HL-60 (cell line): ENCODE measurements around the gene ITGA4.

Experiments used
- DNase-seq, 2 experiments: peaks; one replicate each; pipeline ENCODE4 v3.0.0-alpha.2; 2010 to 2020; ENCODE audit warnings: low read depth in 1 of 2, low spot score in 1 of 2
- H3K27ac ChIP-seq: fragments of 250-450 bp; sonication (Bioruptor Pico); replicated peaks from 2 replicates; pipeline ENCODE4 v1.5.1; 2020; ENCODE audit warnings: mild to moderate bottlenecking, moderate library complexity
- H3K27me3 ChIP-seq: fragments of 250-450 bp; sonication (Bioruptor Pico); 2 replicates; pipeline ENCODE4 v1.5.1; 2021; ENCODE audit warnings: mild to moderate bottlenecking, moderate library complexity; ENCODE audit not compliant: insufficient read depth, poor library complexity, severe bottlenecking
- H3K4me3 ChIP-seq: replicated peaks from 2 replicates; pipeline ENCODE4 v1.5.1; 2011; ENCODE audit warnings: mild to moderate bottlenecking, control low read depth, low read length; ENCODE audit not compliant: insufficient read depth
- GABPA ChIP-seq: IDR thresholded peaks from 2 replicates; pipeline ENCODE4 v1.6.1; 2012; ENCODE audit warnings: low read depth
- POLR2AphosphoS5 ChIP-seq: IDR thresholded peaks from 2 replicates; pipeline ENCODE4 v1.6.1; 2012; ENCODE audit warnings: low read depth
- SPI1 ChIP-seq: IDR thresholded peaks from 2 replicates; pipeline ENCODE4 v1.6.1; 2012; ENCODE audit warnings: low read depth, mild to moderate bottlenecking, borderline replicate concordance
- TF ChIP-seq, protein P1 (sequence below): IDR thresholded peaks from one replicate; pipeline ENCODE4 v1.5.1; 2011; ENCODE audit warnings: low read length, control low read depth, inconsistent platforms; ENCODE audit not compliant: insufficient read depth
- TF ChIP-seq, protein P2 (sequence below): IDR thresholded peaks from 2 replicates; pipeline ENCODE4 v1.6.1; 2012; ENCODE audit warnings: low read depth; ENCODE audit not compliant: insufficient replicate concordance

Gene ITGA4

GRCh38 chr2:181467966-181468707 is 11.0 kb downstream of the ITGA4 start:
- TF ChIP-seq, protein P1, sequence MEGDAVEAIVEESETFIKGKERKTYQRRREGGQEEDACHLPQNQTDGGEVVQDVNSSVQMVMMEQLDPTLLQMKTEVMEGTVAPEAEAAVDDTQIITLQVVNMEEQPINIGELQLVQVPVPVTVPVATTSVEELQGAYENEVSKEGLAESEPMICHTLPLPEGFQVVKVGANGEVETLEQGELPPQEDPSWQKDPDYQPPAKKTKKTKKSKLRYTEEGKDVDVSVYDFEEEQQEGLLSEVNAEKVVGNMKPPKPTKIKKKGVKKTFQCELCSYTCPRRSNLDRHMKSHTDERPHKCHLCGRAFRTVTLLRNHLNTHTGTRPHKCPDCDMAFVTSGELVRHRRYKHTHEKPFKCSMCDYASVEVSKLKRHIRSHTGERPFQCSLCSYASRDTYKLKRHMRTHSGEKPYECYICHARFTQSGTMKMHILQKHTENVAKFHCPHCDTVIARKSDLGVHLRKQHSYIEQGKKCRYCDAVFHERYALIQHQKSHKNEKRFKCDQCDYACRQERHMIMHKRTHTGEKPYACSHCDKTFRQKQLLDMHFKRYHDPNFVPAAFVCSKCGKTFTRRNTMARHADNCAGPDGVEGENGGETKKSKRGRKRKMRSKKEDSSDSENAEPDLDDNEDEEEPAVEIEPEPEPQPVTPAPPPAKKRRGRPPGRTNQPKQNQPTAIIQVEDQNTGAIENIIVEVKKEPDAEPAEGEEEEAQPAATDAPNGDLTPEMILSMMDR = no peak
- TF ChIP-seq SPI1 = no peak
- TF ChIP-seq GABPA = no peak
- TF ChIP-seq, protein P2, sequence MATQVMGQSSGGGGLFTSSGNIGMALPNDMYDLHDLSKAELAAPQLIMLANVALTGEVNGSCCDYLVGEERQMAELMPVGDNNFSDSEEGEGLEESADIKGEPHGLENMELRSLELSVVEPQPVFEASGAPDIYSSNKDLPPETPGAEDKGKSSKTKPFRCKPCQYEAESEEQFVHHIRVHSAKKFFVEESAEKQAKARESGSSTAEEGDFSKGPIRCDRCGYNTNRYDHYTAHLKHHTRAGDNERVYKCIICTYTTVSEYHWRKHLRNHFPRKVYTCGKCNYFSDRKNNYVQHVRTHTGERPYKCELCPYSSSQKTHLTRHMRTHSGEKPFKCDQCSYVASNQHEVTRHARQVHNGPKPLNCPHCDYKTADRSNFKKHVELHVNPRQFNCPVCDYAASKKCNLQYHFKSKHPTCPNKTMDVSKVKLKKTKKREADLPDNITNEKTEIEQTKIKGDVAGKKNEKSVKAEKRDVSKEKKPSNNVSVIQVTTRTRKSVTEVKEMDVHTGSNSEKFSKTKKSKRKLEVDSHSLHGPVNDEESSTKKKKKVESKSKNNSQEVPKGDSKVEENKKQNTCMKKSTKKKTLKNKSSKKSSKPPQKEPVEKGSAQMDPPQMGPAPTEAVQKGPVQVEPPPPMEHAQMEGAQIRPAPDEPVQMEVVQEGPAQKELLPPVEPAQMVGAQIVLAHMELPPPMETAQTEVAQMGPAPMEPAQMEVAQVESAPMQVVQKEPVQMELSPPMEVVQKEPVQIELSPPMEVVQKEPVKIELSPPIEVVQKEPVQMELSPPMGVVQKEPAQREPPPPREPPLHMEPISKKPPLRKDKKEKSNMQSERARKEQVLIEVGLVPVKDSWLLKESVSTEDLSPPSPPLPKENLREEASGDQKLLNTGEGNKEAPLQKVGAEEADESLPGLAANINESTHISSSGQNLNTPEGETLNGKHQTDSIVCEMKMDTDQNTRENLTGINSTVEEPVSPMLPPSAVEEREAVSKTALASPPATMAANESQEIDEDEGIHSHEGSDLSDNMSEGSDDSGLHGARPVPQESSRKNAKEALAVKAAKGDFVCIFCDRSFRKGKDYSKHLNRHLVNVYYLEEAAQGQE = no peak
- no peak for TF ChIP-seq POLR2AphosphoS5
- H3K4me3 ChIP-seq = no peak overlapping the region
- no peak overlapping the region for H3K27ac ChIP-seq
- no peak for DNase-seq
- H3K27me3 ChIP-seq = no peaks in the 10 kb centered on the region

DNA sequence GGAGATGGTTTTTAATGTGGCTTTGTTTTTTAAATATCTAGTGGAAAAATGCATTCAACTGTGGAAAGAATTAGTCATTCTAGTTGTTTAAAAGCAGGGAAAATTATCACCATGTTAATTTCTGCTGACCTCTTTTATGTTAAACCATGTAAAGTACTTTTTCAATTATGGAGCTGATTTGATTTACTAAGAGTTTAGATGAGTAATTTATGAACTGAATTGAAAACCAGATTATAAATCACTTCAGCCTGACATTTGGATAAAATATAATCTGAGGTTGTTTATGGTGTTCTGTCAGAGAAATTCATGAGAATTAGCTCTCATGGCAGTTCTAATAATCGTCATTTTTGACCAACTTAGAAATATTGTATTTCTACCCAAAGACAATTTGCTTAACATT is 11.6 kb downstream of the ITGA4 start:
- TF ChIP-seq, protein P1 = no peak
- TF ChIP-seq GABPA = no peak
- TF ChIP-seq POLR2AphosphoS5 = no peak
- TF ChIP-seq SPI1 = no peak
- TF ChIP-seq, protein P2 = no peak
- H3K27me3 ChIP-seq = no peaks in the 10 kb centered on the region
- H3K27ac ChIP-seq = no peak overlapping the region
- H3K4me3 ChIP-seq = no peak overlapping the region
- no peak for DNase-seq

GRCh38 chr2:181471226-181471625 is 14.0 kb downstream of the ITGA4 start:
- TF ChIP-seq GABPA (no peak), SPI1 (no peak), POLR2AphosphoS5 (no peak)
- TF ChIP-seq, protein P2 = no peak
- TF ChIP-seq, protein P1 = no peak
- H3K4me3 ChIP-seq = no peak overlapping the region
- no peak for DNase-seq

More at GRCh38 chr2:181471226-181471625, 14.0 kb downstream of the ITGA4 start:
- H3K27ac ChIP-seq = no peak overlapping the region
- no peaks in the 10 kb centered on the region for H3K27me3 ChIP-seq
